NT2/D1 (cell line): ENCODE data around the gene PTPRN2.

ENCODE experiments used
- YY1 ChIP-seq: IDR thresholded peaks from 2 replicates; pipeline ENCODE4 v1.6.1; 2011; ENCODE audit not compliant: insufficient read length, insufficient read depth
- ZNF274 ChIP-seq: IDR thresholded peaks from 2 replicates; pipeline ENCODE4 v1.6.1; 2011; ENCODE audit warnings: mild to moderate bottlenecking, low read depth, low read length

GRCh38 chr7:158613481-158613880, 25.9 kb upstream of the PTPRN2 start:
- TF ChIP-seq ZNF274 (no peak), YY1 (no peak)
